Epithelial cell of esophagus (primary cell): ENCODE data around the gene CADPS.
A peak's percentile ranks its signal among the peaks of the same experiment; 100 is the strongest.

ENCODE experiments used
- DNase-seq: peaks from one replicate; pipeline ENCODE4 v3.0.0; 2010; ENCODE audit warnings: low read depth
- H3K4me3 ChIP-seq: 2 replicates; pipeline ENCODE4 v1.5.1; 2011; ENCODE audit warnings: mild to moderate bottlenecking, low read length, control low read depth
- CTCF ChIP-seq: IDR thresholded peaks from 2 replicates; pipeline ENCODE4 v1.5.1; 2011; ENCODE audit warnings: low read depth, mild to moderate bottlenecking, low read length, control low read depth, inconsistent platforms; ENCODE audit not compliant: insufficient read depth; ENCODE audit errors: missing control alignments

The CADPS gene

GRCh38 chr3:62462104-62462762, 413.0 kb downstream of the CADPS start:
- TF ChIP-seq CTCF = no peak
- no peak overlapping the region for H3K4me3 ChIP-seq
- no peak for DNase-seq

GRCh38 chr3:62454916-62455315, 420.3 kb downstream of the CADPS start:
- DNase-seq = no peak
- TF ChIP-seq CTCF = no peak
- H3K4me3 ChIP-seq = no peak overlapping the region

GRCh38 chr3:62453448-62453847, 421.8 kb downstream of the CADPS start:
- no peak overlapping the region for H3K4me3 ChIP-seq
- no peak for TF ChIP-seq CTCF
- no peak for DNase-seq

- H3K4me3 ChIP-seq = no peak overlapping the region
- TF ChIP-seq CTCF = no peak
- no peak for DNase-seq
These were observed 423.9 kb downstream of the CADPS start for GRCh38 chr3:62451211-62451887.

- DNase-seq = no peak
- no peak overlapping the region for H3K4me3 ChIP-seq
- TF ChIP-seq CTCF = no peak
These were observed 428.8 kb downstream of the CADPS start for GRCh38 chr3:62446337-62446940.

- peak; percentile 2 for DNase-seq
- no peak for TF ChIP-seq CTCF
- no peak overlapping the region for H3K4me3 ChIP-seq
These were observed 429.9 kb downstream of the CADPS start for GRCh38 chr3:62445275-62445674.
